NCI-H2029 treated with DMSO at 0.1 percent for 48 hours (cell line): ENCODE results near the gene UMPS.
"Not testable (repeated sequence)": the region's sequence is repeated elsewhere in the genome, so short reads cannot be mapped to it uniquely, and the experiment has no call there.

ENCODE experiments used
- DNase-seq: peaks from one replicate; lab custom pipeline; 2025; lab: John Stamatoyannopoulos, UW

Gene UMPS

GRCh38 chr3:124780356-124780755 lies 50.1 kb downstream of the UMPS start:
- DNase-seq: no peak

DNA sequence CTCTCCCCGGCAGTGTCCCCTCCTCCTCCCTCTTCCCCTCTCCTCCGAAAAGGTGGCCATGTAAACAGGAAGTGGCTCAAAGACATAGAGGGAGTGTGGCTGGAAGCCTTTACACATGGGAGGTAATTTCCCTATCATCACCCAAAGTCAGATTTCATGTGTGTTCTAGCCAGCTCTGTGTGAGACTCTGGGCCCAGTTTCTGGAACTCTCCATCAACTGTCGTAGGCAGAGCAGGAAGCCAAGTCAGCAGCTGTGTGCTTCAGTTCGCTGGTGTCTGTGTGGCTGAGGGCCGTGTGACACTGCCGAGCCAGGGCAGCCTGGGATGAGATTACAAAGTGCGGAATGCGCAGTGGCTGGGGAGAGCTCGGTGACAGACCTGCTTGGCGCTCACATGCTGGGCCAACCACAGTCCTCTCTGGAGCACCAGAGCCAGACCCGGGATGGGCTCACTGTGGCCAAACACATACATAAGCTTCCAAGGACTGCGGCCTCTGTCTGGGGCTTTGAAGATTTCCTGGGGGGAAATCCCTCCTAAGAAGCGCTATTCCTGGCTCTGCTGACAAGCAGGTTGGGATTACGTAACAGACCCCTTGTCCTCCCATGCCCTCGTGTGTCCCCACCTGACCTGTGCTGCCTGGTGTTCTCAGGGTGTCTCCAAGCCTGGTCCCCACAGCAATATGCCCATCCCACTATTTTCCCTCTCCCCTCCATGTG lies 50.7 kb downstream of the UMPS start:
- DNase-seq: no peak

- no peak for DNase-seq
Measured at GRCh38 chr3:124781476-124782376, 51.5 kb downstream of the UMPS start.

GRCh38 chr3:124782377-124782712 lies 52.1 kb downstream of the UMPS start:
- not testable (repeated sequence) for DNase-seq

- DNase-seq: no peak
Measured at GRCh38 chr3:124783696-124784095, 53.4 kb downstream of the UMPS start.

GRCh38 chr3:124784686-124785382 lies 54.6 kb downstream of the UMPS start:
- no peak for DNase-seq

- DNase-seq: no peak
Measured at GRCh38 chr3:124785973-124786372, 55.7 kb downstream of the UMPS start.

DNA sequence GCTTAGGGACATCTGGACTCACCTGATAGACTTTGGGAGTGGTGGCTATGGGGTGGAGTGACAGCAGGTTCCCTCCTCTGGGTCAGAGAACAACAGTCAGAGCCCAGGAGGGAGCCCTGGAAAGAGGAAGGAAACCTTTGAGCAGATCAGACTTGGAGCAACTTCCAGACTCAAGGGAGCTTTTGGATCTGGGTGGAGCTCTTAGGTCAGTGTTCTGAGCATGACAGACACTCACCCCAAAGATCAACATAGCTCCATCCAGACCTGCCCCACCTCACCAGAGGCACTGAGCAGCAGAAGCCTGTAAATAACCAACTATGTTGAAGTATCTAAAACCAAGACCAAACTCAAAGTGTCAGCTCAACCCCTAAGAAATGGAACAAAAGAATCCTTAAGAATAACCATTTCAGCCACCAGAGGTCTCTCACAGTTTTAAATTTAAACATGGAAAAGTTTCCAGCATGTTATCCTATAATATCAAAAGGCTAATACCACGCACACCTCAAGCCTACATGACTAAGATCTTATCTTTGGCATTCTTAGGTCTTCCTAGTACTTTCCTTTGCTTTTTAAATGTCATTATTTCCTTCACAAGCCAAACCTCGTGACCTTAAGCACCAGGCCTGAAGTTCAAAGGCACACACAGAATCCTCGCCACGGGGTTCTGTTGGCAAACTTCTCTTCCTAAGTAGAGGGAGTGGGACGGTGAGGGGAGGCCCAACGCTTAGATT lies 56.4 kb downstream of the UMPS start:
- DNase-seq: no peak

GRCh38 chr3:124787476-124788195 lies 57.4 kb downstream of the UMPS start:
- no peak for DNase-seq

DNA sequence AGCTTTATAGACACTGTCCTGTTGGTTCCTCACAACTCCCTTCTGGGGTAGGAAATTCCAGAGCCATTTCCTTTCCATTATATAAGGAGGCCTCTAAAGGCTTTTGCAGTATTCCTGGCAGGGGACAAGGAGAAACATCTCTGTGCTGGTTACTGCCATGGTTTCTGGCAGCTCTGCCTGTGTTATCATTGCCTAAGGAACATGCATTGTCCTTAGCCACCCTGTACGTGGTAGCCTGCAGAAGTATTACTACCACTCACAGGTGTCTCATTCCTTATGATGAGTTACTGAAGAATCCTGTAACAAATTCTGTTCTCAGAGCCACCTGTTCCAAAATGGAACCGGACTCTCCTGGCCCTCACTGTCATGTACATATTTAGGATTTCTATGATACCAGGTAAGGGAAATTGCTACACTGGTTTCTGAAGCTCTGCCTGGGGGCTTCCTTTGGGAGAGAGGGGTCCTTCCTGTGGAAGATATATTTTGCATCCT lies 58.0 kb downstream of the UMPS start:
- DNase-seq: no peak

GRCh38 chr3:124789103-124789502 lies 58.9 kb downstream of the UMPS start:
- DNase-seq: not testable (repeated sequence)

DNA sequence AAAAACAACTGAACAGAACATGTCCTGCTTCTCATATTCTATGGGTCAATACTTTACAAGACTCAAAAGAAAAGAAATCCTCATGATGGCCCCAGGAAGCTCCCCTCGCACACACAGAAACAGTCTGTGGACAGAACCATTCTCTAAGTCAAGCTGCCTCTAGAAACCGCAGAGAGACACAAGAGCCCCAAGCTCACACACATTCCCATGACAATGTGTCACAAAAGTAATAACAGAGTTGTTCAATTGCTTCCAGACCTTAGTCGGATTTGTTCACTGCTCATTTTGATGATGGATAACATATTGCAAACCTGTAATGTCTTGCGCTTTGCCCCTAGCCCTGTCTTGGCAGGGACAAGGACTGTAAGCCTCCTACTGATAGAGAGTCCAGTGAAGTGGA lies 60.9 kb downstream of the UMPS start:
- DNase-seq: no peak

GRCh38 chr3:124791639-124792151 lies 61.4 kb downstream of the UMPS start:
- DNase-seq: no peak

- no peak for DNase-seq
Measured at GRCh38 chr3:124792341-124793040, 62.2 kb downstream of the UMPS start.

GRCh38 chr3:124793054-124793739 lies 62.9 kb downstream of the UMPS start:
- DNase-seq: no peak

DNA sequence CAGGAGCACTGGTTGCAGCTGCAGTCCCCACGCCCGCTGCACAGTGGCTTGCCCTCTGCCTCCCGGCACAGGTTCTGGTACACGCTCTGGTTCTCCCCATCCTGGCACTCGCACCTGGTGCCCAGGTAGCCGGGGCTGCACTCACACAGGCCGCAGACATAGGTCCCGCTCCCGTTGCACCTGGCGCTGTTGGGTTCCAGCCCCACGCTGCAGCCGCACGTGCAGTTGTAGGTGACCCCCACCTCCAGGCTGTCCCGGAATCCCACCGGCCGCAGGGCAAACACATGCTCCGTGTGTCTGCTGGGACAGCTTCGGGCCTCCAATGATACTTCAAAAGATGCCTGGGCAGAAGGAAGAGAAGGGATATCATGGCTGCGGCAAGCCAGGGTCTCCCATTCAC lies 66.2 kb downstream of the UMPS start:
- no peak for DNase-seq

DNA sequence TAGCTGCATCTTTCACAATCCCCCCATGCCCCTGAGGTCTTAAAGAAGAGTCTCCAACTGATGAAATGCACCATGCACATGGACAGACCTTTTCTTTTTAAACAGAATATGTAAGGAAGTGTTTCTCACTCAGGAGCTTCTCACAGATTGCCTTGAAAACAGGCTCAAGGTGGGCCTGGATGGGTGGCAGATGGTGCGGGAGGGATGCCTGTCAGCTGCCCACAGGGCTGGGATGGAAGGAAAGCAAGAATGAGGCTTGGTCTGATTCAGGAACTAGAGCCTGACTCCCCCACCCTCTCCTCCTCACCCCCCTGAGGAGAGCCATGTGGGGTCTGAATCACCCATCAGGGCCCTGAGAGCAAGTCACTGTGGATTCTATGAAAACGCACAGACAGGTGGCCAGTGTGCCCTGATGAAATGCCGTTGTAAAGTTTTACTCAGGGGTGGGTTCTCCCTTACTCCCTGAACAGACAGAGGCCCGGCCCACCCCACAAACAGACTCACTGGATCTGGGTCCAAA lies 67.2 kb downstream of the UMPS start:
- no peak for DNase-seq
